ENCODE measurements around the gene ZNF493.

Gene ZNF493

DNA sequence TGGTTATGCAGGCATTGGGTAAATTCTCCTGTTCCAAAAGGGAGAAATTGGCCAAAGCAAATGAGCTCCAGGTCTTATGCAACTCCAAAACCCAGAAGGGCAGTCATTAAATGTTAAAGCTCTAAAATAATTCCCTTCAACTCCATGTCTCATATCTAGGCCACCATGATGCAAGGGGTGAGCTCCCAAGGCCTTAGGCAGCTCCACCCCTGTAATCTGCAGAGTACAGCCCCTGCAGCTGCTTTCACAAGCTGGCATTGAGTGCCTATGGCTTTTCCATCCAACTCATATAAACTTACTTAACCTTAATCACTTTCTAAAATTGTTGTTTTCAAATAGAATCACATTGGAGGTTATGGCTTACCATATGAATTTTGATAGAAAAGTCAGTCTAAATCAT lies 63.8 kb downstream of the ZNF493 start:
- DNase-seq (ENCODE audit: insufficient read length, low spot score) (no peak), FAIRE-seq (no peak)

DNA sequence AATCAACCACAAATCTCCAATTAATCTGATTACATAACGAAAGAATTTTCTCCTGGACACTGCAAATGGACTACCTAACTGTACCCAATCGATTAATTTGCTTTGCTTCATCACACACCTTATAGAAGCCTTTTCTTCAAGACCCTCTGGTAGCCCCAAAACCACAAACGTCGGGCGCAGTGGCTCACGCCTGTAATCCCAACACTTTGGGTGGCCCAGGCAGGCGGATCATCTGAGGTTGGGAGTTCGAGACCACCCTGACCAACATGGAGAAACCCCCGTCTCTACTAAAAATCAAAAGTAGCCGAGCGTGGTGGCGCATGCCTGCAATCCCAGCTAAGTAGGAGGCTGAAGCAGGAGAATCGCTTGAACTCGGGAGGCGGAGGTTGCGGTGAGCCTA lies 65.6 kb downstream of the ZNF493 start:
- FAIRE-seq = no peak
- DNase-seq (ENCODE audit: insufficient read length, low spot score) = no peak

DNA sequence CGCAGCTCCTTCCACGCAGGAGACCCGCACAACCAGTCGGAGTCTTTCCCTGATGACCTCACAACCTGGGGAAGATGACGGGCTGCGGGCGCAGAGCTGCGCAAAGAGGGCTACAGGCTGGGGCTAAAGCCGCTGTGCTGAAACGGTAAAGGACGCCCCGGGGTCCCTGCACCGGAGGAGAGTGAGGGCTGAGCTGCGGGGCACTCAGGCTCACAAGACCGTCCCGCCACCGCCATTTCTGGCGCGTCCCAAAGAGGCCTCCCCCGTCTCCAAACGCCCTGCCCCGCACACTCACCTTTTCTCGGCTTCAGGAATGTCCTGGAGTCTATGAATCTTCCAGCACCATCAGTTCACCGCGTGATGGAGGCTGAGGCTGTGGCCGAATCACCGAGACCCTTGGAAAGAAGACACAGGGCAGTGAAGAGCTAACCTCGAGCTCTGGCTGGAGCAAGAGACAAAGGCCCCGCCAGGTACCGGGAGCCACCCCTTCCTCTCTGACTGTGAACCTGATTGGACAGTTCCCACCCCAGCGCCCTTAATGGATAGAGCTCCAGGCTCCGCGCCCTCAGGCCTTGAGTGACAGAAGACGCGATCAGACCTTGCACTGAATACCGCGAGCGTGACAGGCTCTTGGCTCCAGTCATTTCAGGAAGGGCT lies 66.6 kb downstream of the ZNF493 start:
- no peak for FAIRE-seq
- DNase-seq (ENCODE audit: insufficient read length, low spot score) = peak; percentile 20

DNA sequence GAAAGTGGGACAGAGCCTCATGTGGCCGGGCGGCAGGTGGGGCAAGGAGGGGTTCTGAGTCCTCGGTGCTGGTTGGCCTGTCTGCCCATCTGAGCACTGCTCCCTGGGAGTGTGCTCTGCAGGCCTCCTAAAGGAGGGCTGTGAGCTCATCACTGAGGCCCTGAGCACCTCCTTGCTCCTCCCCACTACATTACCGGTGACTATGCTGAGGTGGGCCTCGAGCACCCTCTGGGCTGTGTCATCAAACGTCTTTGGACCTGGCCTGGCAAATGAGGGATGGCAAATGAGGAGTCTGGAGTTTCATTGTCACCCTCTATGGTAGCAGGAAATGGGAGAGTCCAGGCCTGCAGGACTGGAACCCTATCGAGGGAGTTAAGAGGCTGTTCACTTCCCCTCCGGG lies 69.7 kb downstream of the ZNF493 start:
- no peak for DNase-seq (ENCODE audit: insufficient read length, low spot score)
- no peak for FAIRE-seq

DNA sequence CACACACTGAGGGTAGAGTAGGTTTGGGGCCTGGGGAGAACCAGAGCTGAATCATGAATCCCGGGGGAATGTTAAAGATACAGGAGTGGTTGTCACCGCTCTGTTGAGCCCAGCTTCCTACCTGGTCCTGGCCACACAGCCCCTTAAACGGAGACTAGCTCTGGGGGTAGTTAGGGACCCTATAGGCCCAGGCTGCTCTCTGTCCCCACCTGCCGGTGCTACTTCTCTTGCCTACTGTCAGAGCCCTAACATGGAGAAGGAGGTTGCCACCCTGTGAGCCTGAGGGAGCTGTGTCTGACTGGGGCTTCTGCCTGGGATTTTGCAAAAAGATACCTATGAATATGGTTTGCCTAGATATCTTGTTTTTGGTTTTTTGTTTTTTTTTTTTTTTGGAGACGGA lies 71.9 kb downstream of the ZNF493 start:
- DNase-seq (ENCODE audit: insufficient read length, low spot score) (no peak), FAIRE-seq (no peak)

DNA sequence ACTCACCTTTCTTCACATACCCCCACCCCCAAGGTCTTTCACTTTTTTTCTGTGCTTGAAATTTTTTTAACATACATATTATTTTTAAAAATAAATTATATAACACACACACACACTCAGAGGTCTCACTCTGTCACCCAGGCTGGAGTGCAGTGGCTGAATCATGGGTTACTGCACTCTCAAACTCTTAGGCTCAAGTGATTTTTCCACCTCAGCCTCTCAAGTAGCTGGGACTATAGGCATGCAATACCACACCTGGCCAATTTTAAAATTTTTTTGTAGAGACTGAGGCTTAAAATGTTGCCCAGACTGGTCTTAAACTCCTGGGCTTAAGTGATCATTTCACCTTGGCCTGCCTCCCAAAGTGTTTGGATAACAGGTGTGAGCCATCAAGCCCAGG lies 75.6 kb downstream of the ZNF493 start:
- FAIRE-seq (no peak), DNase-seq (ENCODE audit: insufficient read length, low spot score) (no peak)

DNA sequence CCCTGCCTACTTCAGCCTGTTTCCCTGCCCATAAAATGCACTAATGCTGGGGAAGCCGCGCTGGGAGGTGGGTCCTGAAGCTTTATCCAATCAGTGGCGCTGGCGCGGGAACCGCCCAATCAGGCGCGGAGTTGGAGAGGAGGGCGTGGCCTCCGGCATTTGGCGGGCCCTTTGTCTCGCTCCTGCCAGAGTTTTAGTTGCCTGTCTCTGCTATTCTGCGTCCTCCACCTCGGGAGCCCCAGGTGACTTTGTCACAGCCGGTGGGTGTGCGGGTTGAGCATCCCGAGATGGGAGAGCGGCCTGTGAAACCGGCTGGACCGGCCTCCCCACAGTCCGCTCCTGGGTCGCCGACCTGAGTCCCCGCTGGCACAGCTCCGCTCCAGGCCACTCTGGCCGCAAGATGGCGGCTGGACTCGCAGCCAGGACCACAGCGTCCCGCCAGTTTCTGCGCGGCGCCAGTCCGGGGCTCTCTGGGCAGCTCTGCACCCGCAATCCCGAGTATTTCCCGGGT lies 77.8 kb downstream of the ZNF493 start:
- DNase-seq (ENCODE audit: insufficient read length, low spot score) = peak; percentile 14
- FAIRE-seq = no peak
